KMS-11 (cell line): ENCODE data around the gene CYP3A5.
"Not testable (repeated sequence)": the region's sequence is repeated elsewhere in the genome, so short reads cannot be mapped to it uniquely, and the experiment has no call there.

ENCODE experiments used
- H2AFZ ChIP-seq: fragments of 200-600 bp; sonication (generic); 2 replicates; pipeline ENCODE4 v1.6.1; 2016; ENCODE audit warnings: antibody characterized with exemption, mixed run types, low read depth
- H3K27ac ChIP-seq: fragments of 200-600 bp; sonication (generic); 2 replicates; pipeline ENCODE4 v1.6.1; 2016; ENCODE audit warnings: mild to moderate bottlenecking, mixed run types
- H3K27me3 ChIP-seq: fragments of 200-600 bp; sonication (generic); 2 replicates; pipeline ENCODE4 v1.6.1; 2017; ENCODE audit warnings: mild to moderate bottlenecking, low read depth, mixed run types, moderate library complexity; ENCODE audit not compliant: insufficient read depth
- H3K36me3 ChIP-seq: fragments of 200-600 bp; sonication (generic); 2 replicates; pipeline ENCODE4 v1.6.1; 2017; ENCODE audit warnings: mild to moderate bottlenecking, mixed run types; ENCODE audit not compliant: insufficient read depth
- H3K4me1 ChIP-seq: fragments of 200-600 bp; sonication (generic); 2 replicates; pipeline ENCODE4 v1.6.1; 2016; ENCODE audit warnings: mild to moderate bottlenecking, low read depth, mixed run types; ENCODE audit not compliant: poor library complexity, severe bottlenecking
- H3K4me2 ChIP-seq: fragments of 200-600 bp; sonication (generic); 2 replicates; pipeline ENCODE4 v1.7.0; 2016; ENCODE audit warnings: mild to moderate bottlenecking, mixed run types
- H3K4me3 ChIP-seq: fragments of 200-600 bp; sonication (generic); IDR thresholded peaks from 2 replicates; pipeline ENCODE4 v1.6.1; 2017; ENCODE audit warnings: low read depth, low read length, mixed read lengths; ENCODE audit not compliant: insufficient read depth
- H3K79me2 ChIP-seq: fragments of 200-600 bp; sonication (generic); 2 replicates; pipeline ENCODE4 v1.6.1; 2016; ENCODE audit warnings: low read depth, mixed run types; ENCODE audit not compliant: insufficient read depth
- H3K9ac ChIP-seq: fragments of 200-600 bp; sonication (generic); 2 replicates; pipeline ENCODE4 v1.6.1; 2016; ENCODE audit warnings: mild to moderate bottlenecking, mixed run types
- H4K20me1 ChIP-seq: fragments of 200-600 bp; sonication (generic); 2 replicates; pipeline ENCODE4 v1.6.1; 2016; ENCODE audit warnings: mild to moderate bottlenecking, mixed run types; ENCODE audit not compliant: insufficient read depth
- TF ChIP-seq, protein P1 (sequence below): fragments of 200-600 bp; sonication (generic); conservative IDR thresholded peaks from 2 replicates; pipeline ENCODE4 v1.6.1; 2017; ENCODE audit warnings: low read depth, mild to moderate bottlenecking, antibody characterized with exemption, low read length, moderate library complexity, mixed read lengths

The CYP3A5 gene

DNA sequence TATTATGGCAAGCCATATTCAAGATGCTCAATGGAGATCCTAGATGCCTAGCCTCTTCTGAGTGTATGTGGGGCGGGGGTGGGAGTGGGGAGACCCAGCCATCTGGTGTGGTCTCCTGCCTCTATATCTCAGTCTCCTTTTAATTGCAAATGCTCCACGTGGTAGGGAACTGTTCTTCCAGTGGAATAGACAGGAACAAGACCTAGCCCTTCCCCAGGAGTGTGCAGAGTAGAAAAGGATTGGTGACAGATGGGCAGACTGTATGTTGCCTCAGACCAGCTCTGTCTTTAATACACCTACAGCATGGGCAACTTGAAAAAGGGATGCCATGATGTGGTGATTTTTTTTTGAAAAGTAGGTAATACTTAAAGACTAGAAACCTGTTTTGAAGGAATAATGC is 12.6 kb downstream of the CYP3A5 start:
- Histone ChIP-seq H3K27me3 (no peaks in the 10 kb centered on the region), H3K4me3 (no peak overlapping the region), H3K4me2 (no peak overlapping the region), H3K4me1 (no peaks in the 10 kb centered on the region), H3K9ac (no peak overlapping the region), H3K36me3 (no peaks in the 10 kb centered on the region), H3K79me2 (no peaks in the 10 kb centered on the region), H2AFZ (no peak overlapping the region), H3K27ac (no peak overlapping the region), H4K20me1 (no peaks in the 10 kb centered on the region)
- TF ChIP-seq, protein P1, sequence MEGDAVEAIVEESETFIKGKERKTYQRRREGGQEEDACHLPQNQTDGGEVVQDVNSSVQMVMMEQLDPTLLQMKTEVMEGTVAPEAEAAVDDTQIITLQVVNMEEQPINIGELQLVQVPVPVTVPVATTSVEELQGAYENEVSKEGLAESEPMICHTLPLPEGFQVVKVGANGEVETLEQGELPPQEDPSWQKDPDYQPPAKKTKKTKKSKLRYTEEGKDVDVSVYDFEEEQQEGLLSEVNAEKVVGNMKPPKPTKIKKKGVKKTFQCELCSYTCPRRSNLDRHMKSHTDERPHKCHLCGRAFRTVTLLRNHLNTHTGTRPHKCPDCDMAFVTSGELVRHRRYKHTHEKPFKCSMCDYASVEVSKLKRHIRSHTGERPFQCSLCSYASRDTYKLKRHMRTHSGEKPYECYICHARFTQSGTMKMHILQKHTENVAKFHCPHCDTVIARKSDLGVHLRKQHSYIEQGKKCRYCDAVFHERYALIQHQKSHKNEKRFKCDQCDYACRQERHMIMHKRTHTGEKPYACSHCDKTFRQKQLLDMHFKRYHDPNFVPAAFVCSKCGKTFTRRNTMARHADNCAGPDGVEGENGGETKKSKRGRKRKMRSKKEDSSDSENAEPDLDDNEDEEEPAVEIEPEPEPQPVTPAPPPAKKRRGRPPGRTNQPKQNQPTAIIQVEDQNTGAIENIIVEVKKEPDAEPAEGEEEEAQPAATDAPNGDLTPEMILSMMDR, result no peak

GRCh38 chr7:99666013-99666395 is 13.8 kb downstream of the CYP3A5 start:
- no peaks in the 10 kb centered on the region for H3K79me2 ChIP-seq
- TF ChIP-seq, protein P1, result no peak
- H2AFZ ChIP-seq, result no peak overlapping the region
- no peak overlapping the region for H3K27ac ChIP-seq
- H3K4me1 ChIP-seq, result no peaks in the 10 kb centered on the region
- H3K4me2 ChIP-seq, result no peak overlapping the region
- H3K9ac ChIP-seq, result no peak overlapping the region
- H4K20me1 ChIP-seq, result no peaks in the 10 kb centered on the region
- no peak overlapping the region for H3K4me3 ChIP-seq
- H3K27me3 ChIP-seq, result no peaks in the 10 kb centered on the region
- H3K36me3 ChIP-seq, result no peaks in the 10 kb centered on the region

DNA sequence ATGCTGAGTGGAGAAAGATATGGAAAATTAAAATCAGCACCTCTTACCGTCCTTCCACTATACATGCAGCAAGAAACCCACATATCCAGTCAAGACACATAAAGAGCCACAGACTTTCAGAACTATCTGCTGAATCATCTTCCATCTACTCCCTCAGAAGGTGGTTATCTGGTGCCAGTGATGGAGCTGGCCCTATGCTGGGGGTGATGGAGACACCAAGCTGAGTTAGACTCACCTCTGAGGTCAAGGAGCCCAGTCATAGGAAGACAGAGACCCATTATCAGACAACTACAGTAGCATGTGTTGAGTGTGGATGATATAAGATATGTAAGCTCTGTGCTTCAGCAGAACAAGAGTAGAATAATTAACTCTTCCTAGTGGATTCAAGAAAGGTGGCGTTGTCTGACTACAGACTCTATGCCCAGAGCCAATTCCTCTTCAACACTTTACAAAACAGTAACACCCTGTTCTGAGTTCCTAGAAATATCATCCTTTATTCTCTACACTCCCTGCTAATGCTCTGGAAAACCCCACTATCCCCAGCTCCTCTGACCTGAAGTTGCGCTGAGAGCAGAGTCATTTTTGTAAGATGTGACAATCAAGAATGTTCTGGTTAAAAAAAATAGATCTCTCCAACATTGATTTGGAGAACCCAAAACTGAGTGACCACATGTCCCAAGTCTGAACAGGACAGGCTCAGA is 14.3 kb downstream of the CYP3A5 start:
- H2AFZ ChIP-seq, result no peak overlapping the region
- H3K27ac ChIP-seq, result no peak overlapping the region
- no peaks in the 10 kb centered on the region for H4K20me1 ChIP-seq
- no peak overlapping the region for H3K4me2 ChIP-seq
- H3K79me2 ChIP-seq, result no peaks in the 10 kb centered on the region
- no peaks in the 10 kb centered on the region for H3K27me3 ChIP-seq
- H3K36me3 ChIP-seq, result no peaks in the 10 kb centered on the region
- TF ChIP-seq, protein P1, result no peak
- no peak overlapping the region for H3K4me3 ChIP-seq
- H3K9ac ChIP-seq, result no peak overlapping the region
- H3K4me1 ChIP-seq, result no peaks in the 10 kb centered on the region

- H3K27ac ChIP-seq, H3K27me3 ChIP-seq, H3K79me2 ChIP-seq, H3K4me3 ChIP-seq, H4K20me1 ChIP-seq, H2AFZ ChIP-seq, H3K4me2 ChIP-seq, H3K4me1 ChIP-seq, H3K9ac ChIP-seq, H3K36me3 ChIP-seq: not testable (repeated sequence)
These were observed 21.9 kb downstream of the CYP3A5 start for GRCh38 chr7:99657879-99658278.

DNA sequence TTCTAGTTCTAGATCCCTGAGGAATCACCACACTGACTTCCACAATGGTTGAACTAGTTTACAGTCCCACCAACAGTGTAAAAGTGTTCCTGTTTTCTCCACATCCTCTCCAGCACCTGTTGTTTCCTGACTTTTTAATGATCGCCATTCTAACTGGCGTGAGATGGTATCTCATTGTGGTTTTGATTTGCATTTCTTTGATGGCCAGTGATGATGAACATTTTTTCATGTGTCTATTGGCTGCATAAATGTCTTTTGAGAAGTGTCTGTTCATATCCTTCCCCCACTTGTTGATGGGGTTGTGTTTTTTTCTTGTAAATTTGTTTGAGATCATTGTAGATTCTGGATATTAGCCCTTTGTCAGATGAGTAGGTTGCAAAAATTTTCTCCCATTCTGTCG is 25.2 kb downstream of the CYP3A5 start:
- not testable (repeated sequence) for H2AFZ ChIP-seq, H3K4me1 ChIP-seq, H4K20me1 ChIP-seq, H3K27me3 ChIP-seq, H3K4me3 ChIP-seq, H3K36me3 ChIP-seq, H3K9ac ChIP-seq, H3K79me2 ChIP-seq, H3K4me2 ChIP-seq, H3K27ac ChIP-seq
